ENCODE results near the gene ANKRD50.

The ANKRD50 gene

GRCh38 chr4:124712372-124713184 lies at the start of gene ANKRD50:
Gene ANKRD50 (minus strand): TSS chr4:124712732. CDS start chr4:124710511, 2,221 bp downstream.
- peak; percentile 72 to 75 for DNase-seq

GRCh38 chr4:124757126-124757525 lies 44.6 kb upstream of the ANKRD50 start:
- DNase-seq = no peak

- no peak for DNase-seq
Measured at GRCh38 chr4:124754681-124755080, 42.1 kb upstream of the ANKRD50 start.

GRCh38 chr4:124753941-124754581 lies 41.5 kb upstream of the ANKRD50 start:
- DNase-seq = no peak

GRCh38 chr4:124749421-124749820 lies 36.9 kb upstream of the ANKRD50 start:
- DNase-seq = no peak

GRCh38 chr4:124748965-124749364 lies 36.4 kb upstream of the ANKRD50 start:
- DNase-seq = no peak

- no peak for DNase-seq
Measured at GRCh38 chr4:124745985-124746801, 33.7 kb upstream of the ANKRD50 start.

GRCh38 chr4:124743711-124744110 lies 31.2 kb upstream of the ANKRD50 start:
- DNase-seq = no peak

GRCh38 chr4:124740501-124740900 lies 28.0 kb upstream of the ANKRD50 start:
- no peak for DNase-seq

GRCh38 chr4:124738994-124739393 lies 26.5 kb upstream of the ANKRD50 start:
- DNase-seq = no peak

GRCh38 chr4:124737619-124738018 lies 25.1 kb upstream of the ANKRD50 start:
- no peak for DNase-seq

GRCh38 chr4:124736526-124736925 lies 24.0 kb upstream of the ANKRD50 start:
- DNase-seq = no peak

- DNase-seq = no peak
Measured at GRCh38 chr4:124727331-124727890, 14.9 kb upstream of the ANKRD50 start.

- no peak for DNase-seq
Measured at GRCh38 chr4:124726269-124726668, 13.7 kb upstream of the ANKRD50 start.

GRCh38 chr4:124722071-124722470 lies 9.5 kb upstream of the ANKRD50 start:
- no peak for DNase-seq

- DNase-seq = no peak
Measured at GRCh38 chr4:124717101-124717500, 4.6 kb upstream of the ANKRD50 start.

GRCh38 chr4:124713185-124713592 lies 657 bp upstream of the ANKRD50 start:
- DNase-seq = peak; percentile 35

GRCh38 chr4:124711471-124712371 lies 811 bp downstream of the ANKRD50 start:
- DNase-seq = no peak

- no peak for DNase-seq
Measured at GRCh38 chr4:124710911-124711310, 1.6 kb downstream of the ANKRD50 start.

GRCh38 chr4:124710015-124710741 lies 2.4 kb downstream of the ANKRD50 start:
- no peak for DNase-seq
